Spinal cord (tissue), 4 donors: ENCODE data around the gene TTC28. TPM values are rescaled to one million over a fixed set of nuclear protein-coding genes. Genes with fewer than 3 reads are reported as not detected.

Source experiments
- polyA plus RNA-seq, 2 donors: library from polyadenylated mRNA; unstranded; fragments of 120-200 nt; gene quantifications; one replicate each; pipeline ENCODE4 v1.2.1, GENCODE V29; 2013; ENCODE audit not compliant: insufficient read length in 2 of 2
- small RNA-seq: library from RNA; depleted of rRNA; stranded (forward); fragments of <200 nt; gene quantifications from one replicate; pipeline ENCODE3, GENCODE V24; 2014; ENCODE audit warnings: low replicate concordance
- total RNA-seq, 2 donors: library from RNA; depleted of rRNA in 1 of 2; stranded (reverse); fragments of 120-200 nt in 1 of 2; fragments of >200 nt in 1 of 2; gene quantifications; one replicate each; pipeline versions ENCODE4 v1.2.3 to v1.2.4, GENCODE V29; 2013 to 2014

Gene TTC28
- total and polyA plus RNA-seq, 4 donors: 19.4 to 44.0 (median 30.4) TPM

Small RNAs within 50 kb of the gene (small RNA-seq; reads per million reads assigned to genes)
- not detected for gene MIR5739
- not detected for gene RF00019
- gene RF00150: not detected
- not detected for gene RF02200
- gene RN7SL162P: not detected

Other genes with a start within 250 kb of the TTC28 start
- gene CHEK2, start 62.0 kb upstream of the TTC28 start, total RNA-seq: 10 to 100 TPM in 1 of 2 donors, 1 to 10 TPM in 1; 8.6 to 11.9 TPM
- 10 to 100 TPM in 1 of 2 donors, 1 to 10 TPM in 1; 8.9 to 10.1 TPM for gene CHEK2, start 62.0 kb upstream of the TTC28 start, polyA plus RNA-seq
- 10 to 100 TPM in 1 of 2 donors, 1 to 10 TPM in 1; 8.5 to 14.7 TPM for gene HSCB, start 62.2 kb upstream of the TTC28 start, total RNA-seq
- gene HSCB, start 62.2 kb upstream of the TTC28 start, polyA plus RNA-seq: 10 to 100 TPM; 13.2 to 17.1 TPM
- 10 to 100 TPM; 20.8 to 26.8 TPM for gene CCDC117, start 92.9 kb upstream of the TTC28 start, total RNA-seq
- 10 to 100 TPM; 12.9 to 18.4 TPM for gene CCDC117, start 92.9 kb upstream of the TTC28 start, polyA plus RNA-seq
- 100 to 1,000 TPM in 1 of 2 donors, 10 to 100 TPM in 1; 74.7 to 105 TPM for gene XBP1, start 120.7 kb upstream of the TTC28 start, total RNA-seq
- 10 to 100 TPM; 49.2 to 57.0 TPM for gene XBP1, start 120.7 kb upstream of the TTC28 start, polyA plus RNA-seq
- 10 to 100 TPM in 1 of 2 donors, 1 to 10 TPM in 1; 8.9 to 10.4 TPM for gene ZNRF3, start 203.7 kb upstream of the TTC28 start, total RNA-seq
- gene ZNRF3, start 203.7 kb upstream of the TTC28 start, polyA plus RNA-seq: 10 to 100 TPM; 12.3 to 13.0 TPM